Skeletal muscle satellite cell (primary cell): ENCODE measurements around the gene PHOX2B.
"Not testable (repeated sequence)": the region's sequence is repeated elsewhere in the genome, so short reads cannot be mapped to it uniquely, and the experiment has no call there.

Source experiments
- H3K27me3 ChIP-seq: 2 replicates; pipeline ENCODE4 v1.7.0; 2013; ENCODE audit warnings: low read length; ENCODE audit not compliant: control insufficient read depth, insufficient read depth
- H3K36me3 ChIP-seq: 2 replicates; pipeline ENCODE4 v1.7.0; 2013; ENCODE audit warnings: mild to moderate bottlenecking, control low read depth, low read length; ENCODE audit not compliant: insufficient read depth
- H3K4me1 ChIP-seq: 2 replicates; pipeline ENCODE4 v1.7.0; 2013; ENCODE audit warnings: low read length; ENCODE audit not compliant: control insufficient read depth, insufficient read depth
- H3K4me2 ChIP-seq: 2 replicates; pipeline ENCODE4 v1.7.0; 2013; ENCODE audit warnings: mild to moderate bottlenecking, low read length
- H3K4me3 ChIP-seq: 2 replicates; pipeline ENCODE4 v1.7.0; 2013; ENCODE audit warnings: low read length
- H3K9ac ChIP-seq: 2 replicates; pipeline ENCODE4 v1.7.0; 2013; ENCODE audit warnings: mild to moderate bottlenecking, low read depth, low read length, moderate library complexity
- H3K9me3 ChIP-seq: replicated peaks from 2 replicates; pipeline ENCODE4 v1.7.0; 2013; ENCODE audit warnings: mild to moderate bottlenecking, control low read depth, low read length

PHOX2B gene

DNA sequence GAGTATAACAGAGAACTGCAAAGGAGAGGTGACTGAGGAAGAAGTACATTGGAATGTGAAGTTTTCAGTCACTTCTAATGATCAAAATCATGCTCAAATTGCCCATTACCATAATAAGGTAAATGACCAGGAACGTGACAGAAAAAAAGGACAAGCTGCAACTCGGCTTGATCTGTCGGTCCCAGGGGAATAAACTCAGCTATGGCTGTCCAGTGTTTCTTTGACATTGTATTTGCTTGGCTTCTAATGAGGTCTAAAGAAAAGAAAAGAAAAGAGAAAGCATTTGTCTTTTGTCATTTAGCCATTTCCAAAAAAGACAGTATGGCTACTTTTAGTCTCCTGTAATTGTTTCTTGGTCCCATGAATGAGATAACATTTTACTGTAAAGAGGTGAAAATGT lies 25.2 kb downstream of the PHOX2B start:
- Histone ChIP-seq H3K9me3 (no peaks in the 10 kb centered on the region), H3K4me3 (no peak overlapping the region), H3K4me2 (no peak overlapping the region), H3K27me3 (peaks cover 13% of the 10 kb centered on the region), H3K36me3 (no peaks in the 10 kb centered on the region), H3K4me1 (peaks cover 6% of the 10 kb centered on the region), H3K9ac (no peak overlapping the region)

DNA sequence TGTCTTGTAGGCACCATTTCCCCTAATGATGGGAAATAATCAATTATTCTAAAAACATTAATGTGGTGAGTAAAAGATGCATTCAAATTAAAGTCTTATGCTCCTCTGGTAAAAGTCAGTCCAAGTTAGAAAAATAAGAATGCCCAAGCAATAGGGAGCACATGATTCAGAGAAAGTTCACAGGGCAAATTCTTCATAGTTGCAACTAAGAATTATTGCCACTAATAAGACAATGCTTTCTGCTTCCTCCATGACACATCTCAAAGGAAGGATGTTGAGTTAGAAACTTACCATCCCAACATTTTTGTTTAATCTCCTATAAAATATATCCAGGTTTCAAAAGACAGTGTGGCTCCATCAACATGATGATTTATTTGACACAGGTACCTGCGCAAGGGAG lies 26.3 kb downstream of the PHOX2B start:
- no peaks in the 10 kb centered on the region for H3K36me3 ChIP-seq
- peaks cover 6% of the 10 kb centered on the region for H3K27me3 ChIP-seq
- no peaks in the 10 kb centered on the region for H3K9me3 ChIP-seq
- no peak overlapping the region for H3K9ac ChIP-seq
- H3K4me3 ChIP-seq = no peak overlapping the region
- H3K4me2 ChIP-seq = no peak overlapping the region
- H3K4me1 ChIP-seq = peaks cover 6% of the 10 kb centered on the region

DNA sequence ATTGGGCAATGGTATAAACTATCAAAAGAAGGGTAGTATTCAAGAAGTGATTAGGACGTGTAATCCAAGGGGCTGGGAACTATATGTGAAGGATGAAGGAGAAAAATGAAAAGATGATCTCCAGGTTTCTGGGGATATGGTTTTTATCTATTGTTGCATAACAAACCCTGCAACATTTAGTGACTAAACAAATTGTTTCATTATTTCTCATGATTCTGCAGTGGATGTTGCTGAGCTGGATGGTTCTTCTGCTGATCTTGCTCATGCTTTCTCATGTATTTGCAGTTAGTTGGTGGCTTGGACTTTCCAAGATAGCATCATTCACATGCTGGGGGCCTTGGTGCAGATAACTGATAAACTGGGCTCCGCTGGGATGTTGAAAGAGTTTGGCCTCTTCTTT lies 29.1 kb downstream of the PHOX2B start:
- Histone ChIP-seq H3K27me3 (no peaks in the 10 kb centered on the region), H3K4me2 (no peak overlapping the region)

DNA sequence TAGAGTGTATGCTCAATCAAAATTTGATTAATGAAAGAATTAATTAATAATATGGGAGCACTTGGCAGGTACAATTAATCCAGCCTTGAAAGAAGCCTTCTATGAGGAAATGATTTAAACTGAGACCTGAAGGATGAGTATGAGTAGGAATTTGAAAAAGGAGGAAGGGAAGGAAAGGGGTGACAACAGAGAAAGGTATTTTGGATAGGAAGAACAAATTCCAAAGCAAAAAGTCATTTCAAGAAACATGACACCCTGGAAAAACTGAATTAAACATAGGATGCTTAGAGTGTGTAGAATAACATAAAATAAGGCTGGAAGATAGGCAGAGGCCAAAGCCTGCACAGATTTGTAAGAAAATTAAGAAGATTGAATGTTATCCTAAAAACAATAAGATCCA lies 29.6 kb downstream of the PHOX2B start:
- Histone ChIP-seq H3K9me3 (no peaks in the 10 kb centered on the region), H3K27me3 (no peaks in the 10 kb centered on the region), H3K4me3 (no peak overlapping the region), H3K9ac (no peak overlapping the region), H3K4me1 (peaks cover 6% of the 10 kb centered on the region), H3K36me3 (no peaks in the 10 kb centered on the region), H3K4me2 (no peak overlapping the region)

More for the DNA sequence above, 29.1 kb downstream of the PHOX2B start:
- H3K9me3 ChIP-seq = no peaks in the 10 kb centered on the region
- H3K36me3 ChIP-seq = no peaks in the 10 kb centered on the region
- H3K4me3 ChIP-seq = no peak overlapping the region
- peaks cover 6% of the 10 kb centered on the region for H3K4me1 ChIP-seq
- H3K9ac ChIP-seq = no peak overlapping the region

DNA sequence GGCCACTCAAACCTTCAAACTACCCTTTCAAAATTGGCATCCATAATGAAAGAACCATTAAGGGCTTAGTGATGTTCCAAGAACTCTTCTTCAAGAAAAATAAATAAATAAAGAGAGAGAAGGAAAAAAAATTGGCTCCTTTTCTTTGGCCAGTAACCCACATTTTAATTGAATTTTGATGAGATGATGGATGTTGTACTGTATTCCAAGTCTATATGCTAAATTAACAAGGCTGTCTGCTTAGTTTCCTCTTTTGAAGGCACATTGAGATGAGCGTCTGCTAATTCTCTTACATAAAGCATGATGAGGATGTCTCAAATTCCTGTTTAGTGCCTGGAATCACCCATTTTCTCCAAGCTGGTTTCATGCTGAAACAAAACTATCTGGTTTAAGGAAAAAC lies 33.4 kb downstream of the PHOX2B start:
- no peaks in the 10 kb centered on the region for H3K9me3 ChIP-seq
- H3K36me3 ChIP-seq = no peaks in the 10 kb centered on the region
- no peak overlapping the region for H3K4me3 ChIP-seq
- no peak overlapping the region for H3K9ac ChIP-seq
- H3K27me3 ChIP-seq = no peaks in the 10 kb centered on the region
- H3K4me1 ChIP-seq = peaks cover 10% of the 10 kb centered on the region
- H3K4me2 ChIP-seq = no peak overlapping the region

DNA sequence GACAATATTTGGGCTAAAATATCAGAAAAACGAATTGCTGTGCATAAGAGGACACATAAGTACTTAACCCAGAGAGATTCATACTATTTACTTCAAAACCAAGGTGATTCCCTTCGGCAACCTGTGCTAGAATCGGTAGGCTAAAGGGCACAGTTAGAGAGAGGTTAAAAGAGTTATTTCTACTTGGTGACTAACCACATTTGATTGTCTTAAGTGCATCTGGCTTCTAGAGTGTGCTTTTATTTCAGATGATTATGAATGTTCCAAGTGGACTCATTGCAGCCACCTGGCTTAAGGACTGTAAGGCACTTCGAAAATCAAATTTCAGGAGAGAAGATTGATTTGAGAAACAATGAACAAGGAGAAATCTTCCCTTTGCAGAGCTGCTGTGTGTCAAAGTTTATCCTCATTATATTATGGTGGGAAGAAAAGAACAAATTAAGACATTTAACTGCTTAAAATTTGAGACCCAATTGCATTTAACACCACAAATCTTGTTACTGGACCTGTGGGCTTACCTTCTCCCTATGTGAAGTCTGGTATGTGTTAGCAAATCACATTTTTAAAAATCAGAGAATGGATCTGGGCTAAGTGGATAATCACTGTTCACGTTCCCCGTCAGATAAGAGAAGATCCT lies 34.0 kb downstream of the PHOX2B start:
- Histone ChIP-seq H3K9ac (no peak overlapping the region), H3K9me3 (no peaks in the 10 kb centered on the region), H3K4me3 (no peak overlapping the region), H3K36me3 (no peaks in the 10 kb centered on the region), H3K27me3 (no peaks in the 10 kb centered on the region), H3K4me1 (peaks cover 15% of the 10 kb centered on the region), H3K4me2 (no peak overlapping the region)

DNA sequence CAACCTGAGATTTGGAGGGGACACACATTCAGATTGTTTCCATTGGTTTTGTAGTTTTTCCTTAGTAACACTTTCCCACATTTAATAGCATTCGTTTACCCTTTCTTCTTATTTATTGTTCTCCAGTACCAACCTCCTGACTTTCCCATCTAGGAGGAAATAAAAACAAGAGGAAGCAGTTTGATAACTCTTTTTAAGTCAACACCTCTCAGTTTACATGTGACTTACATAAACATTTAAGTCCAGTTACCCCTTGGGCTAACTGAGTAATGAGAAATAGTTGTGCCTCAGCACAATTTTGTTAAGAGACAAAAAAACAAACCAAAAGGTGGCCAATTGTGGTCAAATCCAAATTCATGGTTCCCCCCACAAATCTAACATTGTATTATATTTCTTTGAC lies 34.8 kb downstream of the PHOX2B start:
- Histone ChIP-seq H3K9ac (no peak overlapping the region), H3K4me3 (no peak overlapping the region), H3K9me3 (no peaks in the 10 kb centered on the region), H3K4me1 (peaks cover 10% of the 10 kb centered on the region), H3K27me3 (no peaks in the 10 kb centered on the region), H3K36me3 (no peaks in the 10 kb centered on the region), H3K4me2 (no peak overlapping the region)

DNA sequence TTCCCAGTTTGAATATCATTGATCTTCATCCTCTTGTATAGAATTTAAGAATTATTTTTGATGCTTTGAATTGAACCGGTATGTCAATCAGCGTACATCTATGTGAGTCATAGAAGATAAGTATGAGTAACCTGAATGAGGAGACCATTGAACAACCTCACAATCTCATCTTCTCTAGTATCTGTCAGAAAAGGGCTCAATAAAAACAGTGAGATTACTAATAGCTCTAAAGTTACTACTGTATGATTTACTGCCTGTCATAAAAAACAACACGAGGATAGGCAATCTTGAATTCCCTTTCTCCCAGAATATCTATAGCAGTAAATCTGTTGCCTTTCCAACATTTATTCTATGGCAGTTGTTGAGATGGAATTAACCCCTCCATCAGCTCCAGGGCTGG lies 36.1 kb downstream of the PHOX2B start:
- no peaks in the 10 kb centered on the region for H3K27me3 ChIP-seq
- H3K4me3 ChIP-seq = no peak overlapping the region
- no peak overlapping the region for H3K9ac ChIP-seq
- no peaks in the 10 kb centered on the region for H3K36me3 ChIP-seq
- H3K9me3 ChIP-seq = no peaks in the 10 kb centered on the region
- H3K4me1 ChIP-seq = peaks cover 9% of the 10 kb centered on the region
- H3K4me2 ChIP-seq = no peak overlapping the region

DNA sequence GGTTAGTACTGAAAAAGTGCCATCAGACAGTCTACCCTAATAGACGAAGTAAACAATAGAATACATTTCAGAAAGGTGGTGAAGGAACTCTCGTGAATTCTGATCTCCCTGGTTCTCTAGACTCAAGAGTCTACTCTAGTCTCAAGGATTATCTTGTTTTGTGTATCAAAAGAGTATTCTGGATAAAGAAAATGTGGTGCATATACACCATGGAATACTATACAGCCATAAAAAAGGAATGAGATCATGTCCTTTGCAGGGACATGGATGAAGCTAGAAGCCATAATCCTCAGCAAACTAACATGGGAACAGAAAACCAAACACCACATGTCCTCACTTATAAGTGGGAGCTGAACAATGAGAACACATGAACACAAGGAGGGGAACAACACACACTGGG lies 36.9 kb downstream of the PHOX2B start:
- not testable (repeated sequence) for H3K9ac ChIP-seq, H3K4me1 ChIP-seq, H3K27me3 ChIP-seq, H3K9me3 ChIP-seq, H3K4me2 ChIP-seq, H3K36me3 ChIP-seq, H3K4me3 ChIP-seq

DNA sequence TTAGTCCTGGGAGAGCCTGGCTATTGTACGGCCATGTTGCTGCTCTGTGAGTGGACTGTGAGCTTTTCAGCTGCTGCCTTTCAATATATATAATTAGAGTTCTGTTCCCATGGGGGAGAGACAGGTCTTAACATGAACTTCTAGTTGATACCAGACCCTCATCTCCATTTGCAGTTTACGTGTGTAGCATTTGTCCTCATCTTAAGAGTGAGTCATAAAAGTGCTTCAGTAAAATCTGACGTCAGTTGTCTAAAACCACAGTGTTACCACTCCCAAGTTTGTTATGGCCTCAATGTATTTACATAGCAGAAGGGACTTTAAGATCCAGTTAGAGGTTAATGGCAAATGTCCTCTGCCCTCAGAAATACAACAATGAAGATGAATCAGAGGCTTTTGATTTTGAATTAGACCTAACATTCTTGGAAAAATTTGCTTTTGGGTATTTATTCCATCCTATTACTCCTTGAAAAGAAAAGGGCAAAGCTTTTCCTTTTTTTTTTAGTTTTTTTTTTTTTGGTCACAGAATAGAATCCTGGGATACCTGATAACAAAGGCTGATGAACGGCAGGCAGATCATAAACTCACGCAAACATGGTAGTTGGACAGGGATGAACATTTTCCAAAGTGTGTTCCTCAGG lies 38.6 kb downstream of the PHOX2B start:
- Histone ChIP-seq H3K4me1 (peaks cover 9% of the 10 kb centered on the region), H3K27me3 (no peaks in the 10 kb centered on the region), H3K9ac (no peak overlapping the region), H3K4me3 (no peak overlapping the region), H3K36me3 (no peaks in the 10 kb centered on the region), H3K9me3 (no peaks in the 10 kb centered on the region), H3K4me2 (no peak overlapping the region)

DNA sequence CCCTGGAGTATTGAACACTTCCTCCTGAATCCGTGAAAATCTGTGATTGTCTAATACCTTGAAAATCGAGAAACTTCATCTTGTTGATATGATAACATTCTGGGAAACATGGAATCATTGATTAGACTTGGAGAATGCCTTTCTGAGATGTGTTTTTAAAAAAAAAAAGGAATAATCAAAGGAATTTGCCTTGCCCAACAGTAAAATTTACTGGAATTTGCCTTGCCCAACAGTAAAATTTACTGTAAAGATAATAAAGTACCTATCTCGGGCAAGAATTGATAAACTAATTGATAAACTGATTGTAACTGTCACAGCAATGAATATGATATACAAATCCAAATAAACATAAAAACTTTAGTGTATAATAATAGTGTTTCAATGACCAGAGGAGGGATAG lies 44.7 kb downstream of the PHOX2B start:
- Histone ChIP-seq H3K9me3 (no peaks in the 10 kb centered on the region), H3K36me3 (no peaks in the 10 kb centered on the region), H3K4me1 (no peaks in the 10 kb centered on the region), H3K4me3 (no peak overlapping the region), H3K4me2 (no peak overlapping the region), H3K9ac (no peak overlapping the region), H3K27me3 (peaks cover 8% of the 10 kb centered on the region)

DNA sequence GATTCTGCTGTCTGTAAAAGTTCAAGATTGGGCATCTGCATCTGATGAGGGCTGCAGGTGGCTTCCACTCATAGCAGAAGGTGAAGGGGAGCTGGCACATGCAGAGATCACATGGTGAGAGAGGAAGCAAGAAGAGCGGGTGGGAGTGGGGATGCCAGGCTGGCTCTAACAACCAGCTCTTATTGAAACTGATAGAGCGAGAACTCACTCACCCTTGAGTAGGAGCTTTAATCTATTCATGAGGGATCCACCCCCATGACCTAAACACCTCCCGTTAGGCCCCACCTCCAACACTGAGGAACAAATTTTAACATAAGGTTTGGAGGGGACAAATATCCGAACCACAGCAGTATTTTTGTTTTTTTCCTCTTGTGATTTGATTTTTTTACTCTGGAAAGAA lies 45.8 kb downstream of the PHOX2B start:
- Histone ChIP-seq H3K4me1 (no peaks in the 10 kb centered on the region), H3K9me3 (no peaks in the 10 kb centered on the region), H3K9ac (no peak overlapping the region)

More for the DNA sequence above, 45.8 kb downstream of the PHOX2B start:
- no peaks in the 10 kb centered on the region for H3K36me3 ChIP-seq
- no peak overlapping the region for H3K4me3 ChIP-seq
- H3K4me2 ChIP-seq = no peak overlapping the region
- peaks cover 11% of the 10 kb centered on the region for H3K27me3 ChIP-seq
